ENCODE measurements around the gene SLC25A52. TPM values are rescaled to one million over a fixed set of nuclear protein-coding genes. Genes with fewer than 3 reads are reported as not detected.

The SLC25A52 gene
- total and polyA plus RNA-seq, 10 donors = 0.09 to 1.4 TPM; not detected in 8

DNA sequence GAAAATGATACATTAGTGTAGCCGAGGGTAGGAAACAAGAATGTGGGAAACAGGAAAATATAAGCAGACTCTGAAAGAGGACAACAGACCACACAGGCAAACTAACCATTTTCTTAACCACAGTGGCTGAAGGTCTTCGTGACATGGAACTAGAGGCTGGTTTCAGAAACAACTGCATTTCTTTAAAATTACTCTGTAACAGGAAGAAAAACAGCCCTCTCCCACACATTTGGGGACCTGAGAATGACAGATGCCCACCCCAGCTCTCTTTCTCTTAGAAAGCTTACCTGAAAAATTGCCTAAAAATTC, 13.8 kb upstream of the SLC25A52 start:
- H3K27me3 ChIP-seq (replicated peaks in 1 of 7) = no peaks in the 10 kb centered on the region
- no peaks in the 10 kb centered on the region for H3K36me3 ChIP-seq
- TF ChIP-seq CTCF (IDR thresholded peaks at IDR 0.05 in 8 of 11, conservative IDR thresholded peaks at IDR 0.05 in 3 of 11) (no peak), POLR2A (IDR thresholded peaks at IDR 0.05) (no peak), POLR2AphosphoS5 (IDR thresholded peaks at IDR 0.05) (no peak)
- 36 to 59% (median 51%) methylated on average over 2 of the region's 2 CpGs for WGBS, 5 donors
- no peaks in the 10 kb centered on the region for H3K4me1 ChIP-seq
- no peak overlapping the region for H3K4me3 ChIP-seq
- DNase-seq = no peak
- H3K27ac ChIP-seq = no peak overlapping the region
- peaks cover 0 to 22% (median 19%) of the 10 kb centered on the region in 8 donors for H3K9me3 ChIP-seq
- intact Hi-C loops (cut with DNase I; ENCODE audit: low total_unique reads) = no loop called here

GRCh38 chr18:31773774-31774476, 13.2 kb upstream of the SLC25A52 start:
- Histone ChIP-seq H3K27ac (no peak overlapping the region), H3K9me3 (peaks cover 0 to 17% (median 14%) of the 10 kb centered on the region in 8 donors), H3K4me3 (no peak overlapping the region), H3K4me1 (no peaks in the 10 kb centered on the region), H3K27me3 (replicated peaks in 1 of 7) (no peaks in the 10 kb centered on the region), H3K36me3 (no peaks in the 10 kb centered on the region)
- 84 to 87% (median 85%) methylated on average over 9 of the region's 9 CpGs for WGBS, 5 donors
- DNase-seq = no peak
- TF ChIP-seq POLR2AphosphoS5 (IDR thresholded peaks at IDR 0.05) (no peak), POLR2A (IDR thresholded peaks at IDR 0.05) (no peak), CTCF (IDR thresholded peaks at IDR 0.05 in 8 of 11, conservative IDR thresholded peaks at IDR 0.05 in 3 of 11) (no peak)
- intact Hi-C loops (cut with DNase I; ENCODE audit: low total_unique reads) = no loop called here

DNA sequence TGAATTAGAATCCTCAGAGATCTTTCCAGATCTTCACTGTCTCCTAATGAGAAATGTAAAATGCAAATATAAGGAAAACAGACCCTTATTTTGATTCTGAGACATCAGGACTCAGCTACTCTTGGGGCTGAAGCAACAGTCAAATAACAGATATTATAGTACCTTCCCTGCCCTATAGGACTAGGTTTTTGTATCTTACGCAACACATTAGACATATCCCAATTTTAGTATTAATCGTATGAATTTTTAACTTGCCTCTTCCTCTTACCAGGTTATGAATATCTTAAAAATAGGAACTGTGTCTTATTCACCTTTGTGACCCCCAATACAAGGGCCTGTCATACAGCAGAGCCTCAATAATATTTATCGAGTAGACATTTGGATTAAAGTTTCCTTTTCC, 12.0 kb upstream of the SLC25A52 start:
- Histone ChIP-seq H3K4me3 (no peak overlapping the region), H3K27me3 (replicated peaks in 1 of 7) (no peaks in the 10 kb centered on the region), H3K27ac (no peak overlapping the region), H3K9me3 (peaks cover 0 to 5% (median 2%) of the 10 kb centered on the region in 8 donors), H3K36me3 (no peaks in the 10 kb centered on the region), H3K4me1 (no peaks in the 10 kb centered on the region)
- whole genome bisulfite sequencing, 5 donors = 89 to 93% (median 92%) methylated on average over 3 of the region's 3 CpGs
- TF ChIP-seq POLR2A (IDR thresholded peaks at IDR 0.05) = no peak
- TF ChIP-seq CTCF (IDR thresholded peaks at IDR 0.05 in 8 of 11, conservative IDR thresholded peaks at IDR 0.05 in 3 of 11) = no peak
- TF ChIP-seq POLR2AphosphoS5 (IDR thresholded peaks at IDR 0.05) = no peak
- DNase-seq = no peak
- intact Hi-C loops (cut with DNase I; ENCODE audit: low total_unique reads) = no loop called here

DNA sequence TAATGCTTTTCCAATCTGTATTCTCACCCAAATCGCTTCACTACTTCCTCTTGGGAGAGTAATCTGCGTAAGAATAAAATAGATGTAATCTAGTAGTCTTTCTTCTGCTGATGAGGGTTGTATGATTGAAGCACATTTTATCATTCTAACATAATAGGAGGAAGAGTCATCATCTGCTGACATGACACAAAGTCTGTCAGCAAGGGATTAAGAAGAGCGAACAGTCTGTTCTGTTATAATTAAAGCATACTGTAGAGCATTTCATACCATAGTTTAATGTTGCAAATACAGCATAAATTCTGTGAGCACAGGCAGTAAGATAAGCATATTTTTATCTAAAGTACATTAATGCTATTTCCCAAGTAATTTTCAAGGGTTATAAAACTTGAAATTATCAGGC, 10.4 kb downstream of the SLC25A52 start:
- H3K9me3 ChIP-seq = no peaks in the 10 kb centered on the region
- H3K4me3 ChIP-seq = no peak overlapping the region
- no peaks in the 10 kb centered on the region for H3K27me3 ChIP-seq (replicated peaks in 1 of 7)
- 57 to 81% (median 73%) methylated on average over 3 of the region's 3 CpGs for WGBS, 5 donors
- DNase-seq = no peak
- no peak overlapping the region for H3K27ac ChIP-seq
- H3K4me1 ChIP-seq = no peaks in the 10 kb centered on the region
- TF ChIP-seq CTCF (IDR thresholded peaks at IDR 0.05 in 8 of 11, conservative IDR thresholded peaks at IDR 0.05 in 3 of 11) (no peak), POLR2AphosphoS5 (IDR thresholded peaks at IDR 0.05) (no peak), POLR2A (IDR thresholded peaks at IDR 0.05) (no peak)
- intact Hi-C loops (cut with DNase I; ENCODE audit: low total_unique reads) = no loop called here
- no peaks in the 10 kb centered on the region for H3K36me3 ChIP-seq
